PC-9 (cell line): Measurements from ENCODE around the gene LUC7L.

ENCODE experiments used
- EZH2 ChIP-seq: fragments of 200-600 bp; sonication (generic); IDR thresholded peaks from 2 replicates; pipeline ENCODE4 v1.8.0; 2017; ENCODE audit warnings: antibody characterized with exemption, low read depth
- TF ChIP-seq, protein P1 (sequence below): fragments of 200-600 bp; sonication (generic); conservative IDR thresholded peaks from 2 replicates; pipeline ENCODE4 v1.6.1; 2017; ENCODE audit warnings: mixed run types, antibody characterized with exemption, mild to moderate bottlenecking, moderate library complexity

DNA sequence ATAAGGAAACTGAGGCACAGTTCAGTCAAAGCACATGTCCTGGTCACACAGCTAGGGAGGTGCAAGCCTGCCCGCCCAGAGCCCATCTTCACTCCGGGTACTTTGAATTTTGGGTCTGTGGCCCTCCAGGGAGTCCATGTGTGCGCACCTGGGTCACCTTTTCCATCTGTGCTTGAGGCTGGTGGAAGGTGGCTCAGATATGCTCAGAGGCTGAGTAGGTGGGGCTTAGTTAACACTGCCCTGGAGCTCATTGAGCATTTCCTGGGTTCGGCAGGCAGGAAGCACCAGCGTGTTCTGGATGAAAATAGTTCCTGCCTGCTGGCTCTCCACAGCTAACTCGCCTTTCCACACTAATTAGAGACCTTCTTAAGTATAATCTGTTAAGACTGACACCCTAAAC, 24.6 kb upstream of the LUC7L start:
- TF ChIP-seq EZH2: no peak
- TF ChIP-seq, protein P1, sequence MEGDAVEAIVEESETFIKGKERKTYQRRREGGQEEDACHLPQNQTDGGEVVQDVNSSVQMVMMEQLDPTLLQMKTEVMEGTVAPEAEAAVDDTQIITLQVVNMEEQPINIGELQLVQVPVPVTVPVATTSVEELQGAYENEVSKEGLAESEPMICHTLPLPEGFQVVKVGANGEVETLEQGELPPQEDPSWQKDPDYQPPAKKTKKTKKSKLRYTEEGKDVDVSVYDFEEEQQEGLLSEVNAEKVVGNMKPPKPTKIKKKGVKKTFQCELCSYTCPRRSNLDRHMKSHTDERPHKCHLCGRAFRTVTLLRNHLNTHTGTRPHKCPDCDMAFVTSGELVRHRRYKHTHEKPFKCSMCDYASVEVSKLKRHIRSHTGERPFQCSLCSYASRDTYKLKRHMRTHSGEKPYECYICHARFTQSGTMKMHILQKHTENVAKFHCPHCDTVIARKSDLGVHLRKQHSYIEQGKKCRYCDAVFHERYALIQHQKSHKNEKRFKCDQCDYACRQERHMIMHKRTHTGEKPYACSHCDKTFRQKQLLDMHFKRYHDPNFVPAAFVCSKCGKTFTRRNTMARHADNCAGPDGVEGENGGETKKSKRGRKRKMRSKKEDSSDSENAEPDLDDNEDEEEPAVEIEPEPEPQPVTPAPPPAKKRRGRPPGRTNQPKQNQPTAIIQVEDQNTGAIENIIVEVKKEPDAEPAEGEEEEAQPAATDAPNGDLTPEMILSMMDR: no peak
